OCI-LY1 (cell line): ENCODE measurements around the gene STMN1.

Experiments
- CTCF ChIP-seq: fragments of 200-600 bp; sonication (generic), shearing (Covaris generic); IDR thresholded peaks from 2 replicates; pipeline ENCODE4 v1.5.1; 2017; ENCODE audit warnings: mild to moderate bottlenecking, antibody characterized with exemption, low read length, moderate library complexity, mixed read lengths
- EZH2 ChIP-seq: fragments of 200-600 bp; sonication (generic), shearing (Covaris generic); IDR thresholded peaks from 2 replicates; pipeline ENCODE4 v1.8.0; 2017; ENCODE audit warnings: borderline replicate concordance, mixed run types, mild to moderate bottlenecking, antibody characterized with exemption, low read length, moderate library complexity, mixed read lengths

GRCh38 chr1:25933479-25934365, 27.5 kb upstream of the STMN1 start:
- TF ChIP-seq CTCF: no peak
- no peak for TF ChIP-seq EZH2
